Measurements from ENCODE around the gene MBD5.

DNA sequence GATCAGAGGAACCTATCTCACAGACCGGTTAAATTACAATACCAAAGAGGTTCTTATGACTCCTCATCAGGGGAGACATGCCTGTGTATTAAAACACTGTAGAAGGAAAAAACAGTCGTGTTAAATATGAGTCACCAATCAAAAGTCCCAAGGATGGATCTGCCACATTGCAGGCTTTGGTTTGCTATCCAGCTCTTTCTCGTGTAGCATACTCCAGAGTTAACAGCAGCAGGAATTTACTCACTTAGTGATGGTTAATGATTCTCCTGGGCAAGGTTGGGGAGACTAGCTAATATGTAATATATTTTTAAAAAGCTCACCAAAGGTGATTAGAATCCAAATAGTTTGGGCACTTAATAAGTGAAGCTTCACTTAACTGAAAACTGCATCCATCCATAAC lies 109.7 kb downstream of the MBD5 start:
- no peak for TF ChIP-seq CTCF (IDR thresholded peaks at IDR 0.05; ENCODE audit: borderline replicate concordance, extremely low read depth, low read length, poor library complexity, severe bottlenecking)
- no peak for TF ChIP-seq EZH2 (IDR thresholded peaks at IDR 0.05; ENCODE audit: borderline replicate concordance, low read depth, low read length, severe bottlenecking)
